Stimulated activated CD4-positive, alpha-beta T cell treated with anti-CD3 and anti-CD28 coated beads, Interleukin-12 subunit alpha, Interleukin-12 subunit beta, amount 100 ng/mL, for 48 hours (primary cell): ENCODE measurements around the gene SH3GL2.

Source experiments
- DNase-seq, 3 donors: peaks; one replicate each; pipeline ENCODE4 v3.0.0-alpha.2; 2020; ENCODE audit warnings: low read depth in 2 of 3, low spot score in 1 of 3

The SH3GL2 gene

DNA sequence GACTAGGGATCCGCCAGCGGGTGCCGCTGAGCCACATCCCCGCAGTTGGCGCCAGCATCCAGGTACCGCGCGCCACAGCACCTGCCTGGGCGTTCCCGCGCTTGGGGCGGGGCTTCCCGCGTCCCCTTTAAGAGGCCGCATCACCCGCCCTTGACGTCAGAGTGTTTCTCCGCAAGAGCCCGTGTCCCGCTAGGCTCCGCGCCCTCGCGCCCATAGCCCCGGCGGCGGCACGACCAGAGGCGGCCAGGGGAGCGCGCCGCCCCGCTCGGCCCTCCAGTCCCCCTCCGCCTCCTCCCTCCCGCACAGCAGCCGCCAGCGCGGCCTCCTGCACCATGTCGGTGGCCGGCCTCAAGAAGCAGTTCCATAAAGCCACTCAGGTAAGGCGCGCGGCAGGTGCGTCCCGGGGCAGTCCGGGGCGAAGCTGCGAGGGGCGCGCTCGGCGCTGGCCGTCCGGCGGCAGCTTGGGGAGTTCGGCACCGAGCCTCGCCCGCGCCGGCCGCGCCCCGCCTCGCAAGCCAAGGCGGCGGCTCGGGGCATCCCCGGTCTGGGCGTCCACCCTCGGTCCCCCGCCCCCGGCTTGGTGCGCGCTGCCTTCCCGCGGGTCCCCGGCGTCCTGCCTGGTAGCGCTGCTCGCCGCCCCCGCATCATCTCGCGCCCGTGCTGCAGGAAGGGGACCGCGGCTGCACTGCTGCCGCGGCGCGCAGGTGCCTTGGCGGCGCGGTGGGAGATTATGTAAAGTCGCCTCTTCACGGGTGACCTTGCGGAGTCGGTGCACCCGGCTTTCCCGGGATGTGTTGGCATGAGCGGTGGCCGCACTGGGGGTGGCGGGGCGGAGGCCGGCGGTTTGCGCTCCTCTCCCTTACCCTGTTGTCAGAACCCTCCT lies at the start of gene SH3GL2:
SH3GL2 (plus strand) TSS at position 156 of the 883 bp plus-strand sequence.
- DNase-seq: no peak

DNA sequence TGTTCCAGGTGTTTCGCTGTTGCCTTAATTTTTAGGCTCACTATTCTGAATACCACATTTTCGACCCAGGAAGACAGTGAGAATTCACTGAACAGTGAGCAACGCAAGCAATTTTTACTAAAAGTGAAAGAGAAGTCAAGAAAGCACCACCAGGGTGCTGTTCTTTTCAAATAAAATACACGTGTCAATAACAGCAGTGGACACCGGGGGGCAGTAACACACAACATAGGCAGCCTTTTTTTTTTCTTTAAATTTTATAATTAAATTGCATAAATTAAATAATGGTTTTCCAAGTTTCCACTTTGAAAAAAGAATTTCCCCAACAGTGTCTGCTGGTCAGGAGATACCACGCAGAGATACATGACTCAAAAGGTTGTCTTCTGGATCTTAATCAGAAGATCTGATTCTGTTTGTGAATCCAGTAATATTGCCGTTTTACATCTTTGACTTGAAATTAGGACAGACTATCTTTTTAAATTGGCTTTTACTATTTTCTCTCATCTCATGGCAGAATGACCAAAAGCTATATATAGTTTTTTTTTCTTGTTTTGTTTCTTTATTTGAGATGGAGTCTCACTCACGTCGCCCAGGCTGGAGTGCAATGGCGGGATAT lies 47.1 kb upstream of the SH3GL2 start:
- peak in 2 of 3 donors; percentile 1 to 13 for DNase-seq

DNA sequence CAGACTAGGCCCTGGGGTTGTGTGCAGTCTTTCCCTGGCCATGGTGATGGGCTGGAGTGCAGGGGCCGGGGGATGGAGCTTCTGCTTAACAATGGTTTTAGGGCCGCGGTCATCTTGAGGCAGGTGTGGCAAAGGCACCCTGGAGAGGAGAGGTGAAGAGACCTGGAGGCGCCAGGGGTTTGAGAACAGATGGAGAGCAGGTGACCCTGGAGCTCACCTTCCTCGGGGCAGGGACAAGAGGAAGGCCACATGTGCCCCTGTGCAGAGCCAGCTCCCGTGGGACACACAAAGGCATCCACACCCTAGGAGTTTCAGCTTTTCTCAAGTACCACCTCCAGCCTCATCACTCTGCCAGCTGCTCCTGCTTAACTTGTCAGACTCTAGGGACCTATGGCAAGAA lies 46.4 kb upstream of the SH3GL2 start:
- DNase-seq: no peak

DNA sequence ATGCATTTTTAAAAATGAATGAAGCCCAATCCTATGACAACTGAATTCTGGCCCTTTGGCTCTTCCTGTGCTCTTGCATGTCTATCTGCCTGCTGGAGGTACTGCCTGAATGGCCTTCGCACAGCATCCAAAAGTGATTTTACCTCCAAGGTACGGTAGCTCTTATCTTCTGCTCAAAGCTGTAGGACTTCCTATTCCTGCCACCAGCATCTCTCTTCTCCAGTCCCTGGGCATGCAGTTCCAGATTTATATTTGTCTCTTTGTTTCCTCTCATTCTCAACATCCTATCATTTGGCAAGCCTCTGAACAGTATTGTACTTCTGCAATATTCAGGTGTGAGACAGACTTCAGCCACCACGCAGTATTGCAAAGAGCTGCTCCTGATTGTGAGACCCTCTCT lies 43.7 kb upstream of the SH3GL2 start:
- no peak for DNase-seq

DNA sequence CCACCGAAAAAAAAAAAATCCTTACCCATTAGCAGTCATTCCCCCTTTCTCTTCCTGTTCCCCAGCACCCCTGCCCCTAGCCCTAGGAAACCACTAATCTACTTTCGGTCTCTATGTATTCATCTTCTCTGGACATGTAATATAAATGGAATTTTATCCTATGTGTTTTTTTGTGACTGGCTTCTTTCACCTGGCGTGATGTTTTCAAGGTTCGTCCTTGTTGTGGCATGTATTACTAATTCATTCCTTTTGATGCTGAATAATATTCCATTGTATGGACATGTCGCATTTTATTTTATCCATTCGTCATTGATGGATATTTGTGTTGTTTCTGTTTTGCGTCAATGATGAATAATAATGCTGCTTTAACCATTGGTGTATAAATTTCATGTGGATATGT lies 42.8 kb upstream of the SH3GL2 start:
- no peak for DNase-seq

DNA sequence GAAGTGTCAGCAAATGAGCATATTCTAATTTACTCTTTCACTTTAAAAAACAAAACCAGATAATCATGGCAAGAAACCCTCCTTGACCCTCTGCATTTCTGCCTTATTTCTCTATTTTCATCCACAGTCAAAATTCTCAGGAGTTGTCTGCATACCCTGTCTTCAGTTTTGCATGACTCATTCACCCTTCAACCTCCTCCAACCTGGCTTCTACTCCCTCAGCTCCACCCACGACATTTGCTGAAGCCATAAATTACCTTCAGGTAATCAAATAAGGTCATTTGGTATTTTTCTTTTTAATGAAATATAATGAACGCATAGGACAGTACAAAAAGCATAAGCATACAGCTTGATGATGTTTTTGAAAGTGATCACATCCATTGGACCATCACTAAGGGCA lies 27.8 kb upstream of the SH3GL2 start:
- no peak for DNase-seq

DNA sequence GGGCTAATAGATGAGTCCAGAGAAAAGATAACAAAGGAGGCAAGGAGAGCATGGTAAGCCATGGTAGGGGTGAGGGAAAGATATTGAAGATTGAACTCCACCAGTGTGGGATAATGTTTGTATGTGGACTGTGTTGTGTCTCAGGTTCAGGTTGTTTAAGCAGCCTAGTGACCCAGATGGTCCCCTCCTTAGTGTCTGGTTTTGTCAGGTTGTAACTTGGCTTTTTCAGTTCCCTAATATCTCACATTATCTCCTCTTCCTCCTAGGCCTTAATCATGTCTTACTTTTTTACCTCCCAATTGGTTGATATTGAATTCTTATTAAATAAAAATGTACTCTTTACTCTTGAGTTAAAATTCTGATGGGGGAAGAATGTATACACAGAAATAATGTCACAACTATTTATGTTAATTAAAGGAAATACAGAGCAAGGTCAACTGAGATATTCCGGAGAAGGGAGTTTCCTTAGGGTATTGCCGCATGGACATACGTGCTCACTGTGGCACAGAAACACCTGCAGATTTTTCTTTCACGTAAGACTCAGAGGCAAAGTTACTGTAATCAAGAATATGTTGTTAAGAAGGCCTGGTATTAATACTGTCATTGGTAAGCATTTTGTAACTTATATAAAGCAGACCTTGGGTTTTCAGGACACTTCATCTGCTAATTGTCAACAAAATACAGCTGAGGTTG lies 23.4 kb upstream of the SH3GL2 start:
- DNase-seq: no peak

DNA sequence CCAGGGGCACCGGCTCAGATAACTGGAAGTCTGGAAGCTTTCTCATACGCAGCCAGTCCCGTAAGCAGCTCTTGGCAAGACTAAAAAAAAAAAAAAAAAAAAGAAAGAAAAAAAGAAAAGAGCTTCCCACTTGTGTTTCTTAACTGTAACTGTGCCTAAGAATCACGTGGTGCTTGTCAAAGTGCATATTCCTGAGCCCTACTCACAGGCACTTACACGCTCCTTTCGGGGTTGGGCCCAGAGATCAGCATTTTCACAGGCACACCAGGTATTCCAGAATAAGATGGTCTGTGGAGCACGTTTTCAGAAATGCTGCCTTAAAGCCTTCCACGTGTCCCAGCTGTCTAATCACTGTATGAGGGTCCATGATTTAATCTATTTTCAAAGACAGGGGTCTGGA lies 22.6 kb upstream of the SH3GL2 start:
- no peak for DNase-seq

DNA sequence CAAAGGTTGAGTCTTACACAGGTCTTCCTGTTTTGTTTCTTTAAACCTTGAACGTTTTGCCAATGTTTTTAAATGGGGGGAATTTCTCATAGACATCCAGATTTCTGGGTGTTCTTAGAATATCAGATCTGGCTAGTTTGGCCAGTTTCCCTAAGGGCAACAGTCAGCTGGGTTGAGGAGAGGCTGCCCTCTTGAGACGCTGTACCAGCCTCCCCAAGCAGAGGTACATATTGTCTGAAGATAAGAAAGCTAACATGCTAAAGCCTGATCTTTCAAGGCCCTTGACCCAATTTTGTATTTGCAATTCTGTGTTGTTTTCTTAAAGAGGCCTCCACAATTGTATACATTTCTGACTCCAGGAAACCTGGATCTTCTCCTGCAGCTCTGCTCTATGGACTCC lies 21.9 kb upstream of the SH3GL2 start:
- DNase-seq: no peak

DNA sequence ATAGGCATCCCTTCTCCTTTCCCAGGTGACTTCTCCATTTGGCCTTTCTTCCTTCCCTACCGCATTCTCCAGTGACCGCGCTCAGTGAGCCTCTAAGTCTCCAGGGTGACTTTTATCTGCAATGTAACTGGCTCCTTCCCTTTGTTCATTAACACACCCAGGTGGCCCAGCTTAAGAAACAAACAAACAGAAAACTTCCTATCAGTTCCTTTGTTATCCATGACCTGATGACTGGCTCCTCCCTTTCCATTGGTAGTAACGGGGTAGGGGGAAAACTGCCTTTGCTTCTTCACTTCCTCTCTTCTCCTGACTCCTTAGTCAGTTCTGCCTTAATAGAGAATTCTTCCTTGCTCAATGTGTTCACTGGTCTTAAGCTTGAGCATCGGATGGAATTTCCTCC lies 7.0 kb upstream of the SH3GL2 start:
- DNase-seq: no peak

DNA sequence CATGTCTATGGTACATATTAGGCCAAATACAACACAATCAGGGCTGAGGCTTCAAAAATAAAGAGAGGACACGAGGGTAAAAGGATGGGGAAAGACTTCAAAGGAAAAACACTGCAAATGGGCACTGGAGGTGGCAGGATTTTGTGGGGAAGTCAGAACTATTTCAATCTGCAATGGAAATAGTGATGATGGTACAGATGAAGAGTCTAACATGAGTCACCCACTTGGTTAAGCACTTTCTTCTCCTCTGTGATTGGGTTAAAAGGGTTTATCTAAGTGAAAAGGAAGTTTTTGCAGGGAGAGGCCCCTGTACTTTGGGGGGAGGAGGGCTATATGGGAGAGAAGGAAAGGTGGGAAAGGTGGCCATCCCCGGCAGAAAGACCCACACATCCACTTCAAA lies 4.5 kb upstream of the SH3GL2 start:
- DNase-seq: no peak

DNA sequence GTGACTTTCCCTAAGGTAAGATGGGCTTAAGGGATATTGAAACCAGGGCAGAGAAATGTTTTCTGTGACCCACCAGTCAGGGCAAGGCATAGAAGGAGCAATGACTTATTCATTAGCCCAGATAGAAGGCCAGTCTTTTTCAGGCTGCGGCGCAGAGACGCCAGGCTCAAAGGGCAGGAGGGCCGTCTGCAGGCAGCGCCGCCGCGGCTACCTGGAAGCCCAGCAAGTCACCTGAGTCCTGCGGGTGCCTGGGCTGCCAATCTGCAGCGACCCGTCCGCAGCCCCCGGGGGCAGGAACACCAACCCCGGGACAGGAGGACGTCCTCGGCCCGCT lies 322 bp upstream of the SH3GL2 start:
- no peak for DNase-seq

DNA sequence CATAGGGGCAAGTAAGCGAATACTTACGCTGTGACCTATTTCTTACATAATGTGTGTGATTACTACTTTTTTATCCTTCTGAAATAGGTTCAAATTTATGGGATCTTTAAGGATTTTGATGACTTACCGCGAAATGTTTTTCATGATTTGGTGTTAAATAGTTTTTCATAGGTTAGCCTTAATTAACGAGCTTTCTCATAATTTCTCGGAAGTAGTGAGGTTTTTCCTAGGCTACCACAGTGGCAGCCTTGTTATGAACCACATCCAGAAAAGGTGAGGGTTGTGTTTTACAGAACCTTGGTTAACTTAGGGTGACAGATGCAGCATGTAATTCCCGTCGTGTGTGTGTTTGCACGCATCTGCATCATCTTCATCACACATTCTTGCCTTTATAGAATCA lies 1.3 kb downstream of the SH3GL2 start:
- DNase-seq: no peak

DNA sequence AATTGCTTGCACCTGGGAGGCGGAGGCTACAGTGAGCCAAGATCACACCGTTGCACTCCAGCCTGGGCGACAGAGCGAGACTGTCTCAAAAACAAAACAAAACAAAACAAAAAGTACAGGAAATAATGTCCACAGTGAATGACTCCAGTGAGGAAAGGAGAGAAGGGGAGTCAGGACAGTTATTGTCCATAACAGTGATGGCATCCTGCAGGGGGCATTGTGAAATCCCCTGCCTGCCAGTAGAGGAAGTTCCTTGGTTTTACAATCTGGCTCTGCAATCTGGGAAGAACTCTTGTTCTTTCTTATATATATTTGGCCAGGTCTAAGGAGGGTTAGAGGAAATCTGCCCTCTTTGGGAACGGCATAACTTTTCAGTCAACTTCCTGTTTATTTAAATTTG lies 8.2 kb downstream of the SH3GL2 start:
- no peak for DNase-seq

DNA sequence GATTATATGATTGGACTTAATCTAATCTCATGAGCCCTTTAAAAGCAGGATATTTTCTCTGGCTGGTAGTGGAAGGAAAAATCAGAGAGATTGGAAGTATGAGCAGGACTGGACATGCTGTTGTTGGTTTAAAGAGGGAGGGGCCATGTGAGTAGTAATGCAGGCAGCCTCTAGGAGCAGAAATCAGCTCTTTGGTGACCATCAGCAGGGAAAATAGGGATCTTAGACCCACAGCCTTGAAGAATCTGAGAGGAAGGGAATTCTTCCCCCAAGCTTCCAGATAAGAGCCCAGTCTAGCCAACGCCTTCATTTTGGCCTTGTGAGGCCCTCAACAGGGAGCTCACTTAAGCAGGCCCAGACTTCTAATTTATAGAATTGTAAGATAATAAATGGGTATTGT lies 9.5 kb downstream of the SH3GL2 start:
- no peak for DNase-seq

DNA sequence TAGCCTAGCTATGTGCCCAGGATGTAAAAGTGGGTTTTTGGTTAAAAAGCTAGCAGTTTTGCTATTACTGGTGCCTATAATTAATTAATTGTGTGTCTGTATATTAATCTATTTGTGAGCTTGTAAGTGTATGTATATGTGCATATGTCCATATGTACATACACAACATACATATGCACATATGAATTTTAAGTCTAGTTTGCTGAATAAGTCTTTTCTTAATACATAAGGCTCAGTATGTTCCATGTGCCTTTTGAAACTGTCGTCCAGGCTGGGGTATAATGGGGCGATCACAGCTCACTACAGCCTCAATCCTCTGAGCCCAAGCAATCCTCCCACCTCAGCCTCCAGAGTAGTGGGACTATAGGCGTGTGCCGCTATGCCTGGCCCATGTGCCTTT lies 10.1 kb downstream of the SH3GL2 start:
- no peak for DNase-seq

DNA sequence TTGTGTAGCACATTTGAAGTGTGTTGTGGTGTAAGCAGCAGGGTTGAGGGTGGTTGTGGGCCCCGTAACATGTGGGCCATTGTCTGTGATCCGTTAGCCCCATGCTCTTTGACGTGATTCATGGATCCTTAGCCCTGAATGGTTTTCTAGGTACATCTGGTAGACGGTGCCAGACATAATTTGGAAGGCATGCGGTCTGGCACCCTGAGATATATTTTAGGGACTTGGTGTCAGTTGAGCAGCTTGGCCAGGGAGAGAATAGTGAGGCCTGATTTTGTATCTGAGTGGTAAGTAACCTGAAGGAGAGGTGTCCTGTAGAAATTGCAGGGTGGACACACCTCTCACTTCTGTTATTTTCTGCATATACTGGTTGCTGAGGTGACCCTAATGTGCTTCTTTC lies 10.9 kb downstream of the SH3GL2 start:
- no peak for DNase-seq

DNA sequence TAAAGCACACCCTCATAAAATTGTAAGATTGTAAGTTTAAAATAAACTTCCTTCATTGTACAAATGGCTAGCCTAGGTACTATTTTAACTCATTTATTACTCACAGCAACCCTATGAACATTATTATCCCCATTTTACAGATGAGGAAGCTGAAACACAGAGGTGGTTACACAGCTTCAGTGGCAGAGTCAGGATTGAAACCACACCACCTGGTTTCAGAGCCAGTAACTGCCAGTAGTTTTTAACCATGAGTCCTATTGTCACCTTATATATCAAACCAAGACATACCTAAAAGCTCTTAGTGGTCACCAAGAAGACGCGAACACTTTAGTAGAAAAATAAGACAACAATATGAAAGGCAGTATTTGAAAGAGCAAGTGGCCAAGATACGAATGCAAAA lies 16.1 kb downstream of the SH3GL2 start:
- DNase-seq: no peak

DNA sequence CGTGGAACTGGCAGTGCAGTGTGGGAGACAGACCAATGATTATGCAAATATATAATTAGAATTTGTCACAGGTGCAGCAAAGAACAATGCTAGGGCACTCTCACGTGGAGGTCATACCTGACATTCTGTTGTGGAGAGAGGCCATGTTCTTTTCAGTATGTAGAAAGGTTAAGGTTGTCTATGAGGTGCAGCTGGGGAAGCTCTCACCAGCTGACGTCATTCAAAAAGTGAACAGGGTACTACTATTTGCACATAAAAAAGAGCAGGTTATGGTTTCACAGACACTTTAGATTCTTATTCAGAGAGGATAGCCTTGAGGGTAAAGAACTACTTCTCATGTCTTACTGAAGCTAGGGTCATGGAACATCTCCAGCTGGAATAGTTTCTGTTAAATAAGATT lies 19.1 kb downstream of the SH3GL2 start:
- no peak for DNase-seq

DNA sequence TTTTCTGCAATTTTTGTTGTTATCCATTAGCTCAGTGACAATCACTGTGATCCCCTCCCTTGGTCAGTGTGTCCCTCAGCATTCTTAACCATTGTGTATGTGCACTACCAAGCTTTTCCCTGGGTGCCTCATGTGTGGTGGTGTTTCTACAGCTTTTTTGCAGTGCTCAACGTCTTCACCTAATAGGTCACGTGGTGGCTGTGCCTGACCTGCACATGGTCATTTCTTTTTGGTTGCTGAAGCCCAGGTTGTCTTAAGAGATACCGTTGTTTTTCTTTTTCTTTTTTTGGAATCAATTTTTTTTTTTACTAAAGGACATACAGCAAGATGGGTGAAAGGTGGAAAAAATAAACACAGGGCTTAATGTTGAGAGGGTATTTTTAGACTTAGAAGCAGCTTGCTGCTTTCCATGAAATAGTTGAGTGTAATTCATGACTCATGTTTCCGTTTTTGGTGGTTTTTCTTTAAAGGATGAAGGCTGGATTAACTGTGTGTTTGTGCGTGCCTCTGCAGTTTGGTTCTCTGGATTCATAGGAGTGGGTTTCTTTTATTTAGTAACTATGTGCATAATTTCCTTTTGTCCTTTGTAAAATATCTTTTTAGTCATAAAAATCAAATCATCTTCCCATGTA lies 22.2 kb downstream of the SH3GL2 start:
- DNase-seq: no peak

DNA sequence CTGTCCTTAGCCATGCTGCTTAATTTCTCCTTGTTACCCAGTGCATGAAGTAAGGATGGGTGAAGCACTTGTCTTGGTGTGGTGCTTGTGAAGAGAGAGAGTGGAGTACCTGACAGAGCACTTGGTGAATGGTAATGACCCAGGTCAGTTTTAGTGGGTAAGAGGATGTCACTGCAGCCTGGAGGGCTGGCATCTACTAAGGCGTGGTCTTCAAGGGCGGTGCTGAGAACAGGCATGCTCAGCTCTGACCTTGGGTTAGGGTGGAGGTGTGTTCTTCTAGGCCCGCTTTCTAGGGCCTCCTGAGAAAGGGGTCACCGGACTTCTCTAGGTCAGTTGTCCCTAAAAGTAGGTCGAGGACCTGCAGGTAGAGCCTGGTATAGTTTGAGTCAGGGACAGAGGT lies 25.7 kb downstream of the SH3GL2 start:
- no peak for DNase-seq
